Mesenchymal stem cell (in vitro differentiated cells and primary cell): ENCODE results near the gene IFNGR2.

Experiments
- DNase-seq: peaks from one replicate; pipeline ENCODE4 v3.0.0-alpha.2; 2013
- H2AFZ ChIP-seq: one replicate; pipeline ENCODE4 v1.6.1; 2013; ENCODE audit warnings: low read depth, mild to moderate bottlenecking, control low read depth, inconsistent platforms, low read length, moderate library complexity
- H2AK5ac ChIP-seq: 2 replicates; pipeline ENCODE4 v1.6.1; 2013; ENCODE audit warnings: low read length, moderate library complexity, mild to moderate bottlenecking, inconsistent platforms; ENCODE audit not compliant: severe bottlenecking
- H2BK120ac ChIP-seq: one replicate; pipeline ENCODE4 v1.6.1; 2013; ENCODE audit warnings: low read depth, mild to moderate bottlenecking, inconsistent platforms, low read length, moderate library complexity
- H2BK12ac ChIP-seq, 2 experiments: one replicate each; pipeline ENCODE4 v1.6.1; 2013; ENCODE audit warnings: inconsistent platforms in 2 of 2, low read length in 2 of 2, mild to moderate bottlenecking in 2 of 2, moderate library complexity in 2 of 2, control low read depth in 1 of 2
- H2BK15ac ChIP-seq: one replicate; pipeline ENCODE4 v1.6.1; 2013; ENCODE audit warnings: mild to moderate bottlenecking, low read depth, inconsistent platforms; ENCODE audit not compliant: poor library complexity, severe bottlenecking
- H2BK5ac ChIP-seq: 2 replicates; pipeline ENCODE4 v1.6.1; 2013; ENCODE audit warnings: low read depth, mild to moderate bottlenecking, low read length, control low read depth, inconsistent platforms; ENCODE audit not compliant: poor library complexity, severe bottlenecking
- H3K14ac ChIP-seq, 2 experiments: one replicate each; pipeline ENCODE4 v1.6.1; 2013; ENCODE audit warnings: inconsistent platforms in 2 of 2, low read length in 2 of 2, control low read depth in 1 of 2, mild to moderate bottlenecking in 1 of 2, moderate library complexity in 1 of 2
- H3K18ac ChIP-seq, 2 experiments: one replicate each; pipeline ENCODE4 v1.6.1; 2013; ENCODE audit warnings: inconsistent platforms in 2 of 2, low read length in 2 of 2, control low read depth in 1 of 2, low read depth in 1 of 2, mild to moderate bottlenecking in 1 of 2
- H3K23ac ChIP-seq, 2 experiments: one replicate each; pipeline ENCODE4 v1.6.1; 2013; ENCODE audit warnings: inconsistent platforms in 2 of 2, low read length in 2 of 2, mild to moderate bottlenecking in 2 of 2, moderate library complexity in 2 of 2, control low read depth in 1 of 2
- H3K27ac ChIP-seq: 2 replicates; pipeline ENCODE4 v1.5.1; 2013; ENCODE audit warnings: mild to moderate bottlenecking, moderate library complexity, low read length, control low read depth, inconsistent platforms; ENCODE audit not compliant: poor library complexity, severe bottlenecking
- H3K27me3 ChIP-seq, 2 experiments: 2 replicates each; pipeline versions ENCODE4 v1.6.1 to v1.7.0; 2013; ENCODE audit warnings: low read length in 2 of 2, mild to moderate bottlenecking in 2 of 2, moderate library complexity in 2 of 2, control low read depth in 1 of 2, inconsistent platforms in 1 of 2; ENCODE audit not compliant: control insufficient read depth in 1 of 2, insufficient read depth in 1 of 2
- H3K36me3 ChIP-seq, 2 experiments: 2 replicates each; pipeline versions ENCODE4 v1.6.1 to v1.7.0; 2013; ENCODE audit warnings: low read length in 2 of 2, control low read depth in 1 of 2, inconsistent platforms in 1 of 2, low read depth in 1 of 2, mild to moderate bottlenecking in 1 of 2; ENCODE audit not compliant: insufficient read depth in 2 of 2, control insufficient read depth in 1 of 2
- H3K4ac ChIP-seq, 2 experiments: one replicate each; pipeline ENCODE4 v1.6.1; 2013; ENCODE audit warnings: inconsistent platforms in 2 of 2, low read length in 2 of 2, mild to moderate bottlenecking in 2 of 2, moderate library complexity in 2 of 2, control low read depth in 1 of 2, low read depth in 1 of 2
- H3K4me1 ChIP-seq: 2 replicates; pipeline ENCODE4 v1.6.1; 2013; ENCODE audit warnings: low read depth, low read length, control low read depth; ENCODE audit not compliant: control insufficient read depth, insufficient read depth
- H3K4me2 ChIP-seq: 2 replicates; pipeline ENCODE4 v1.6.1; 2013; ENCODE audit warnings: low read length, mild to moderate bottlenecking, inconsistent platforms; ENCODE audit not compliant: poor library complexity, severe bottlenecking
- H3K4me3 ChIP-seq, 2 experiments: 2 replicates each; pipeline versions ENCODE4 v1.5.1 to v1.7.0; 2013; ENCODE audit warnings: low read length in 2 of 2, mild to moderate bottlenecking in 2 of 2, control low read depth in 1 of 2, low read depth in 1 of 2; ENCODE audit not compliant: insufficient read depth in 1 of 2
- H3K79me1 ChIP-seq: replicated peaks from 2 replicates; pipeline ENCODE4 v1.6.1; 2013; ENCODE audit warnings: mild to moderate bottlenecking, control low read depth, low read length, inconsistent platforms; ENCODE audit not compliant: poor library complexity, severe bottlenecking
- H3K9ac ChIP-seq: 2 replicates; pipeline ENCODE4 v1.7.0; 2013; ENCODE audit warnings: mild to moderate bottlenecking, low read length, moderate library complexity
- H3K9me3 ChIP-seq: 2 replicates; pipeline ENCODE4 v1.7.0; 2013; ENCODE audit warnings: mild to moderate bottlenecking, low read length; ENCODE audit not compliant: control insufficient read depth
- H4K8ac ChIP-seq: one replicate; pipeline ENCODE4 v1.6.1; 2013; ENCODE audit warnings: inconsistent platforms, mild to moderate bottlenecking, low read length, moderate library complexity
- H4K91ac ChIP-seq: one replicate; pipeline ENCODE4 v1.6.1; 2013; ENCODE audit warnings: mild to moderate bottlenecking, low read length, inconsistent platforms
- WGBS: methylation state at CpG from one replicate; pipeline ENCODE4 v1.1.7; 2013; ENCODE audit warnings: mixed read lengths; 5-methylcytosine and 5-hydroxymethylcytosine counted together

IFNGR2 gene

DNA sequence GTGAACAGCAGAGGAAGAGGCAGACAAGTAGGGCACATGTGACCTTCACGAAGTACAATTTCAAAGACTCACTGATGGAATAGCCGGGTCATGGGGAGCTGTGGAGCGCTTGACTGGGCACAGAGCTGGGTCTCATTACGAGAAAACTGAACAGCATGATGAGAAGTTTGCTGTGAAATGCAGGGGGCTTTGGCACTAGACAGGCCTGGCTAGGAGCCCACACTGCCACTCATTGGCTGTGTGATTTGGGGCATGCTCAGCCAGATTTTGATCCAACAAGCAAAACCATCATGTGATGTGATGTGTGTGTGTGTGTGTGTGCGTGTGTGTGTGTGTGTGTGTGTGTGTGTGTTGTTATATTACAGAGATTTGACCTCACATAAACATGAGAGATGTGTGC is 4.9 kb upstream of the IFNGR2 start:
- peaks cover 15% of the 10 kb centered on the region for H3K4me1 ChIP-seq
- H3K36me3 ChIP-seq, result no peaks in the 10 kb centered on the region
- H3K9me3 ChIP-seq, result no peaks in the 10 kb centered on the region
- H3K18ac ChIP-seq, result peak overlapping the region in 1 of 2 experiments; percentile 19
- H2AFZ ChIP-seq, result no peak overlapping the region
- 87% methylated on average over 5 of the region's 5 CpGs for WGBS
- no peak overlapping the region for H2BK5ac ChIP-seq
- H3K23ac ChIP-seq, result no peak overlapping the region
- no peak for DNase-seq
- H3K27me3 ChIP-seq, result peaks cover 0 to 3% of the 10 kb centered on the region in 2 experiments
- peak overlapping the region; percentile 37 to 59 for H2BK12ac ChIP-seq
- peak overlapping the region; percentile 89 for H2BK15ac ChIP-seq
- H4K8ac ChIP-seq, result peak overlapping the region; percentile 39
- peak overlapping the region in 1 of 2 experiments; percentile 32 for H3K4ac ChIP-seq
- H3K27ac ChIP-seq, result no peak overlapping the region
- no peak overlapping the region for H3K9ac ChIP-seq
- no peak overlapping the region for H2BK120ac ChIP-seq
- no peak overlapping the region for H3K4me3 ChIP-seq
- H3K79me1 ChIP-seq, result no peaks in the 10 kb centered on the region
- peak overlapping the region in 1 of 2 experiments; percentile 59 for H3K14ac ChIP-seq
- no peak overlapping the region for H3K4me2 ChIP-seq
- H4K91ac ChIP-seq, result peak overlapping the region; percentile 14
- H2AK5ac ChIP-seq, result no peak overlapping the region

DNA sequence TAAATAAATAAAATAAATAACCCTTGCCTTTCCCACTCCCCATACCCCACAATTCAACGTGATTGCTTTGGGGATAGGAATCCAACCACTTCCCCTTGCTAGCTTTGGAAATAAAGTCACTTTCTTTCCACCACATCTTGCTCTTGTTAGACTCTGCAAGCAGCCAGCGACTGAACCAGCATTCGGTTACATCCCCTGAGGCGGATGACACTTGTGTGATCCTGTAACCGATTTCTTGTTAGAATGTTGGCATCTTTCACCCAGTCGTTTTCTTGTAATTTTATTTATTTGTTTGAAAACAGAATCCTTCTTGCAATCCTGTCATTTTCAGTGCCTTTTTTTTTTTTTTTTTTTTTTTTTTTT is 1.6 kb upstream of the IFNGR2 start:
- 98% methylated on average over 5 of the region's 6 CpGs for WGBS
- Histone ChIP-seq H3K4me1 (peaks cover 20% of the 10 kb centered on the region), H3K27ac (no peak overlapping the region), H4K91ac (no peak overlapping the region), H3K9ac (no peak overlapping the region), H3K27me3 (peaks cover 0 to 3% of the 10 kb centered on the region in 2 experiments), H3K4me3 (no peak overlapping the region), H3K9me3 (no peaks in the 10 kb centered on the region), H4K8ac (no peak overlapping the region), H3K23ac (no peak overlapping the region), H3K14ac (no peak overlapping the region), H3K79me1 (peaks cover 3% of the 10 kb centered on the region), H2BK15ac (no peak overlapping the region), H2AFZ (no peak overlapping the region), H2BK120ac (no peak overlapping the region), H2BK12ac (peak overlapping the region in 1 of 2 experiments; percentile 65), H2BK5ac (no peak overlapping the region), H3K36me3 (no peaks in the 10 kb centered on the region), H3K4ac (peak overlapping the region in 1 of 2 experiments; percentile 32), H2AK5ac (no peak overlapping the region), H3K18ac (peak overlapping the region in 1 of 2 experiments; percentile 54), H3K4me2 (no peak overlapping the region)
- DNase-seq, result peak; percentile 21

DNA sequence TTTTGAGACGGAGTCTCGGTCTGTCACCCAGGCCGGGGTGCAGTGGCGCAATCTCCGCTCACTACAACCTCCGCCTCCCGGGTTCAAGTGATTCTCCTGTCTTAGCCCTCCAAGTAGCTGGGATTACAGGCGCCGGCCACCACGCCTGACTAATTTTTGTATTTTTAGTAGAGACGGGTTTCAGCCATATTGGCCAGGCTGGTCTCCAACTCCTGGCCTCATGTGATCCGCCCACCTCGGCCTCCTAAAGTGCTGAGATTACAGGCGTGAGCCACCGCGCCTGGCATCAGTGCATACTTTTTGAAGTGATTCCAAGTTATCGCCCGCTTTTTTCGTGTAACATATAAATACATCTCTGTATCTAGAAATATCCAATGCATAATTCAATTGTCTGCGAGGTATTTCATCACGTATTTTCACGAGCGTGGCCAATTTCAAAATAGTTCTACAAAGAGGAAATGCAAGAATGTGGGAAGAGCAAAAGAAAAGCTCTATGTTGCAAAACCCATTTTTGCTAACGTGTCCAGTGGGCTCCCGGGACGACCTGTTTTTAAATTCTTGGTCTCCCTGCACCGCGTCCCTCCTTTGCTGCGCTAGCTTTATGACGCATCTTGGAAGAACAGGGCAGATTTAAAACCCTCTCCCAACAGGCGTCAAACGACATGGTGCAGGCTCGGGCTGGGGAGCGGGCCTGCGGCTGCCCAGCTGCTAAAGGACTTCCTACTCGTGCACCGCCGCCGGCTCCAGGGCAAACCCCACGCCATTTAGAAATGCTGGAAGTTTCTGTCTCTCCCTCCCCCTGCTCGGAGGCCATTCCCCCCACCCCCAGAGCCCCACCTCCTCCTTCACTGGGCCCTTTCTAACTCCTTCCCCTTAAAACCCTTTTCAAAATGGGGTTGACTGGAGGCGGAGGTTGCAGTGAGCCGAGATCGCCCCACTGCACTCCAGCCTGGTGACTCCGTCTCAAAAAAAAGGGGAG is 923 bp upstream of the IFNGR2 start:
- Histone ChIP-seq H2BK5ac (no peak overlapping the region), H3K14ac (peak overlapping the region in 1 of 2 experiments; percentile 48), H3K23ac (no peak overlapping the region), H4K8ac (peak overlapping the region; percentile 29), H3K4me1 (peaks cover 18% of the 10 kb centered on the region), H2BK12ac (peak overlapping the region in 1 of 2 experiments; percentile 1), H3K36me3 (peaks cover 0 to 4% of the 10 kb centered on the region in 2 experiments), H2BK15ac (peak overlapping the region; percentile 87), H3K9ac (peak overlapping the region; percentile 75), H3K4me3 (peak overlapping the region in 1 of 2 experiments; percentile 63), H2AK5ac (no peak overlapping the region), H3K18ac (peak overlapping the region; percentile 4 to 73), H3K27ac (peak overlapping the region; percentile 29), H4K91ac (peak overlapping the region; percentile 34), H2BK120ac (peak overlapping the region; percentile 6), H3K9me3 (no peaks in the 10 kb centered on the region), H2AFZ (no peak overlapping the region), H3K27me3 (peaks cover 0 to 3% of the 10 kb centered on the region in 2 experiments), H3K4me2 (peak overlapping the region; percentile 76), H3K79me1 (peaks cover 3% of the 10 kb centered on the region), H3K4ac (no peak overlapping the region)
- 66% methylated on average over 44 of the region's 45 CpGs for WGBS
- peak; percentile 82 for DNase-seq
